Tibial artery (tissue), 4 donors: Measurements from ENCODE around the gene GAB3.

ENCODE experiments used
- DNase-seq, 2 donors: peaks; one replicate each; pipeline ENCODE4 v3.0.0-alpha.2; 2019
- H3K27ac ChIP-seq, 2 donors: fragments of 200-600 bp; sonication (generic) in 1 of 2; 1 replicate in 1 of 2; 2 replicates in 1 of 2; pipeline ENCODE4 v1.5.1; 2018 to 2019; ENCODE audit warnings: mild to moderate bottlenecking in 1 of 2
- H3K27me3 ChIP-seq, 2 donors: fragments of 200-600 bp; sonication (generic) in 1 of 2; one replicate each; pipeline versions ENCODE4 v1.5.1 to v1.6.0; 2016 to 2019
- H3K36me3 ChIP-seq, 3 donors: fragments of 200-600 bp; sonication (generic) in 2 of 3; one replicate each; pipeline ENCODE4 v1.5.1; 2016 to 2019; ENCODE audit warnings: mild to moderate bottlenecking in 2 of 3
- H3K4me1 ChIP-seq, 4 donors: fragments of 200-600 bp; sonication (generic) in 2 of 4; 1 replicate in 3 of 4; 2 replicates in 1 of 4; pipeline ENCODE4 v1.5.1; 2016 to 2019
- H3K4me3 ChIP-seq, 2 donors: fragments of 200-600 bp; sonication (generic) in 1 of 2; 1 replicate in 1 of 2; 2 replicates in 1 of 2; pipeline ENCODE4 v1.5.1; 2018 to 2019; ENCODE audit warnings: mild to moderate bottlenecking in 2 of 2
- H3K9me3 ChIP-seq, 3 donors: fragments of 200-600 bp; sonication (generic) in 1 of 3; one replicate each; pipeline ENCODE4 v1.5.1; 2016 to 2019
- CTCF ChIP-seq, 2 experiments: fragments of 200-600 bp in 1 of 2; fragments of 450-650 bp in 1 of 2; IDR thresholded peaks; one replicate each; pipeline ENCODE4 v1.5.1; 2017 to 2019; ENCODE audit warnings: antibody characterized with exemption in 2 of 2, mild to moderate bottlenecking in 1 of 2, moderate library complexity in 1 of 2
- intact Hi-C: fragments of 100-400 bp; cut with DNase I; formaldehyde crosslinking; loops from one replicate; pipeline ENCODE4 v1.15.0; 2023; ENCODE audit warnings: low total_unique reads

Gene GAB3

GRCh38 chrX:154793084-154793795, 42.4 kb upstream of the GAB3 start:
- Histone ChIP-seq H3K4me1 (no peaks in the 10 kb centered on the region), H3K27me3 (no peaks in the 10 kb centered on the region), H3K36me3 (no peaks in the 10 kb centered on the region), H3K9me3 (no peaks in the 10 kb centered on the region), H3K27ac (no peak overlapping the region), H3K4me3 (no peak overlapping the region)
- no peak for TF ChIP-seq CTCF (IDR thresholded peaks at IDR 0.05)
- DNase-seq, result no peak
- intact Hi-C loops, result no loop called here

DNA sequence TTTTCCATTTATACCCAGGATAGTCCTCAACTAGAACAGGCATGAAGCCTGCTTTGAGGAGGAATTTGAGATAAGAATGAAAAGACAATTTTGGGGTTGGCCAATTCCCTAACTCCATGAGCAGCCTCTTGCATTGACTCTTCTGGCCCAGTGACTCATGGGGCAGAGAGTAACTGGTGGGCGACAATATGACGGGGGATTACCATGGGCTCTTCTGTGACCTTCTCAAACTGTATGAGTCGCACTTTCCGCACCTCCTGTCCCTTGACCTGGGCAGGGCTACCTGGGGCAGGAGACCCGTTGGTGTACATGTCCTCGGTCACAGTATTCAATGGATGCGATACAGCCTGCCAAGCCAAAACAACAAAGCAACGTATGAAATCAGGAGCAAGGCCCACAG, 41.1 kb upstream of the GAB3 start:
- TF ChIP-seq CTCF (IDR thresholded peaks at IDR 0.05), result no peak
- no peak for DNase-seq
- H3K4me3 ChIP-seq, result no peak overlapping the region
- no peaks in the 10 kb centered on the region for H3K4me1 ChIP-seq
- H3K27me3 ChIP-seq, result no peaks in the 10 kb centered on the region
- no peaks in the 10 kb centered on the region for H3K9me3 ChIP-seq
- H3K36me3 ChIP-seq, result no peaks in the 10 kb centered on the region
- H3K27ac ChIP-seq, result no peak overlapping the region
- intact Hi-C loops, result no loop called here

GRCh38 chrX:154791467-154791866, 40.6 kb upstream of the GAB3 start:
- H3K9me3 ChIP-seq, result no peaks in the 10 kb centered on the region
- no peak for DNase-seq
- intact Hi-C loops, result no loop called here
- no peaks in the 10 kb centered on the region for H3K4me1 ChIP-seq
- H3K27me3 ChIP-seq, result no peaks in the 10 kb centered on the region
- no peak overlapping the region for H3K27ac ChIP-seq
- TF ChIP-seq CTCF (IDR thresholded peaks at IDR 0.05), result no peak
- H3K36me3 ChIP-seq, result no peaks in the 10 kb centered on the region
- H3K4me3 ChIP-seq, result no peak overlapping the region

DNA sequence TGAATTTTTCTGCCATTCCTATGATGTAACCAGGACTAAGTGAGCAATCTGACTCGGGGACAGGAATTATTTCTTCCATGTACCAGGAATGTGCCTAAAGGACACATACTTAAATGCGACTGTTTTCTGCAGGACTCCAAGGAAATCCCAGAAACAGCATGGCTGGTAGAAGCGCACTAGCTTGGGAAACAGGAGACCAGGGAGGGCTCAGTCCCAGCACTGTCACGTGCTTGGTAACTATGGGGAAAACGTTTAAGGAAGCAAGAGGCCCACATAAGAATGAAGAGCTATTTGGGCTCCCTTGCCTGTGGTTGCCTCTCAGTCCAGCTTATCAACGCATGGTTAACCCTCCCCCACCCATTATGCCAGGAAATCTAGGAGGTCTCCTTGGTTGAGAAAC, 34.8 kb upstream of the GAB3 start:
- intact Hi-C loops, result no loop called here
- H3K27me3 ChIP-seq, result no peaks in the 10 kb centered on the region
- no peak for DNase-seq

DNA sequence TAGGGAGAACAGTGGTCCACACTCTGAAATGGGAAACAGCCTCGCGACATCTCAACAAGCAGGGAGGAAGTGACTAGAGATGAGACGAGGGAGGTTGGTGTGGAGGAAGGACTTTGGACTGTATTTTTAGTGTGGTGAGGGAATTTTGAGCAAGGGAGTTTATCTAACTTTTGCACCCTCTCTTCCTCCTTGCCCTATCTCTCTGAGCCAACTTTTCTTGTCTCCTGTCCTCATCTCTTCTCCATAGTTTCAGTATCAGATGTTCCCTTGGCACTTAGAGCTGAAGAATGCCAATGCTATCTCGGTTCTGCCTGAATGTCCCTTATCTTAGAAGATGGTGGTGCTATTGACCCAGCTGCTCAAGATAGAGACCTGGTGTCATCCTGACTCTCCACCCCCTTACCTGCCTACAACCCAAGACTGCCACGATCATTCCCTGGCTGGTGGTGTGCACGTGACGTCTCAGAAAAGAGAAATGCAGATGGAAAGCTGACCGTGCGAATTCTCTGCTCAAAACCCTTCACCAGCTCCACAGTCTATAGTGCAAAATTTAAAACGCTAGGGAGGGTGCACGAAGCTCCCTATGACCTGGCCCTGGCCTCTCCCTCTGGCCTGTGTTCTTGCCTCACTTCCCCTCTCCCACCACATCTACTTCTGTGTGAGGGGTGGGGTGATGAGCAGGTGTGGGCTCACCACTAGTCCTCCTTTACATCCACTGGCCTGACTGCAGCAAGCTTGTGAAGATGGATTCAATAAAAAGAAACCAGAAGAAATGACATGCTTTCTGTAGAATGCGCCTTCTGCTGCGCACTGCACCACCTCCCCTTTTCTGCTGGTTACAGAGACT, 33.5 kb upstream of the GAB3 start:
- peaks cover 0 to 16% (median 0%) of the 10 kb centered on the region in 3 donors for H3K36me3 ChIP-seq
- no peak for TF ChIP-seq CTCF (IDR thresholded peaks at IDR 0.05)
- no peak for DNase-seq
- no peak overlapping the region for H3K27ac ChIP-seq
- H3K4me1 ChIP-seq, result no peaks in the 10 kb centered on the region
- no peaks in the 10 kb centered on the region for H3K27me3 ChIP-seq
- H3K4me3 ChIP-seq, result no peak overlapping the region
- intact Hi-C loops, result no loop called here
- no peaks in the 10 kb centered on the region for H3K9me3 ChIP-seq

More for the DNA sequence above, 34.8 kb upstream of the GAB3 start:
- no peak overlapping the region for H3K27ac ChIP-seq
- no peaks in the 10 kb centered on the region for H3K4me1 ChIP-seq
- H3K9me3 ChIP-seq, result no peaks in the 10 kb centered on the region
- H3K36me3 ChIP-seq, result peaks cover 0 to 15% (median 0%) of the 10 kb centered on the region in 3 donors
- no peak overlapping the region for H3K4me3 ChIP-seq
- no peak for TF ChIP-seq CTCF (IDR thresholded peaks at IDR 0.05)
